ENCODE measurements around the gene LRRC4C.
"Not testable (repeated sequence)": the region's sequence is repeated elsewhere in the genome, so short reads cannot be mapped to it uniquely, and the experiment has no call there.

The LRRC4C gene

DNA sequence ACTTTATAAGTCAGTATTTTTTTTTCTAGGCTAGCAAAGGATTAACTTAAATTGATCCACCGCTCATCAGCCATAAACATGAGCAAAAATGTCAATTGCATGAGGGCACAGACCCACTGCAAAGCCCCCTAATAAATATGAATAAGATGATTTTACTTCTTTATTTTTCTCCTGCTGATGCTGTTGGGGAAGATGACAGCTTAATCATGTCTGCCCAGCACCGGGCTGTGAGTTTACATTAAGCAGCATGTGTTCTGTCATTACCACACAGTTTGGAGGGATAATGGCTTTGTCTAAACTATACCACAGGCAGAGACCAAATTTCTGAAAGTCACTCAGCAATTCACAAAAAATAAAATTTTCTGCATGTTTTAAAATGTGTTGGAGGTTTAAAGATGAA, 346.3 kb downstream of the LRRC4C start:
- no peak for DNase-seq

DNA sequence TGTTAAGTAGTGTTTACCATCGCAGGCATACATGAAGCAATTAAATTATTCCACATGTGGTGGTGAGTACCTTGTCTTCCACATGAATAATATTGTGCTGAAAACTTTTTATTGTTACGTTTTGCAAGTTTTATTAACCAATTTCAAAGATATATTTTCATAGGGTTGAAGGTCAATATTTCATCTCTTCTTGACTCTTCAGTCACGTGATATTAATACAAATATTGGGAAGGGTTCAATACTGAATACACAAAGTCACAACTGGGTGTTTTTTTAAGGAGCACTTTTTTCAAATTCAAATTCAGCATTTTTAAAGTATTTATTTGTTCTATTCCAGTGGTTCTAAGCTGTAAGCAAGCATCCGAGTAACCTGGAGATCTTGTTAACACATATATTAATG, 348.9 kb downstream of the LRRC4C start:
- no peak for DNase-seq

GRCh38 chr11:41102471-41102870, 357.0 kb downstream of the LRRC4C start:
- no peak for DNase-seq

DNA sequence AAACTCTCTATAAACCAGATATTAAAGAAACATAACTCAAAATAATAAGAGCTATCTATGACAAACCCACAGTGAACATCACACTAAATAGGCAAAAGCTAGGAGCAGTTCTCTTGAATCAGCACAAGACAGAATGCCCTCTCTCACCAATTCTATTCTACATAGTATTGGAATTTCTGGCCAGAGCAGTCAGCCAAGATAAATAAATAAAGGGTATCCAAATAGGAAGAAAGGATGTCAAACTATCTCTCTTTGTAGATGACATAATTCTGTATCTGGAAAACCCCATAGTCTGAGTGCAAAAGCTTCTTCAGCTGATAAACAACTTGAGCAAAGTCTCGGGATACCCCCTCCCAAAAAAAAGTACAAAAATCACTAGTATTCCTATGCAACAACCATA, 359.8 kb downstream of the LRRC4C start:
- DNase-seq, result no peak

GRCh38 chr11:41085123-41085522, 374.3 kb downstream of the LRRC4C start:
- no peak for DNase-seq

DNA sequence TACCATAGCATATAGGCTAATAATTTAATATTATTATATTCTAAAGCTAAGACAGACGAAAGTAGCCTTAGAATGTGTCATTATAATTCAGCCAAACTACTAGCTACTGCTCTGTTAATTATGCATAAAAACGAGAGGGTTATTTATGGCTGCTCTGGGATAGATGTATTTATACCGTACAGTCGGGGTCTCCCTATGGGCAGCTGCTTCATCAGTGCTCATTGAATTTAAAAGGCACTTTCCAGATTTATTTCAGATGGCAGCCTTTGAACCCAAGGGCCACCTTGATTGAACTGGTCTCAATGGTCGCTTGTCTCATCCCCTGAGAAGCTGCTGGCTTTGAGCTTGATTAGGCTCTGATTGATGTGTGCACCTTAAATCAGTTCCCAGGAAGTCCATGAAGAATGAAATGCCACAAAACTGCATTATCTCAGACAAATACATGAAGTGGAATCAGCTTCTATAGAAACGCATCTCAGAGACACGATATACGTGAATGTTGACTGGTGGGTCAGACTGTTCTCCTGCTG, 377.6 kb downstream of the LRRC4C start:
- DNase-seq, result no peak

DNA sequence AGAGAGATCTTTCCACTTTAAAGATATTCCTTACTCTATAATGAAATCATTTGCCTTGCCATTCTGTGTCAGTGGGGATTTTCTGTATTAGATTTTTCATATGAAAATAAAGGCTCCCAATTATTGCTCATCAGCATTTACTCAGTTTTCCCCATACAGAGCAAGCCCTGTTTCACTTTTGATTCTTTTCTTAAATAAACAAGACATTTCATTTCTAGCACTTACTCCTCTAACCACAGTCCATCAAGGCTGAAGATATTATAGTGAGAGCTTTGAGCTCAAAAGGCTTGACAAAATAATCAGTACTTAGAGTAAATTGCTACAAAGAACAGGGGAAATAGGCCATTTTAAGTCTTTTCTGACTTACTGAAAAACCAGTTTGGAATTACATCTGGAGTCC, 385.1 kb downstream of the LRRC4C start:
- no peak for DNase-seq

DNA sequence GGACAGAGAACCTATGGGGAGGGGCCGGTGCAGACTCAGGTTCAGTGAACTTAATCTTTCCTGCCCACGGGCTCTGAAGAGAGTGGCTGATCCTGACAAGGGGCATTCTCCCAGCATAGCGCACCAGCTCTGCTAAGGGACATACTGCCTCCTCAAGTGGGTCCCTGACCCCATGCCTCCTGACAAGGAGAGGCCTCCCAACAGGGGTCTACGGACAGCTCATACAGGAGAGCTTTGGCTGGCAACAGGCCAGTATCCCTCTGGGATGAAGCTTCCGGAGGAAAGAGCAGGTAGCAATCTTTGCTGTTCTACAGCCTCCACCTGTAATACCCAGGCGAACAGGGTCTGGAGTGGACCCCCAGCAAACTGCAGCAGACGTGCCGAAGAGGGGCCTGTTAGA, 394.0 kb downstream of the LRRC4C start:
- DNase-seq, result no peak

DNA sequence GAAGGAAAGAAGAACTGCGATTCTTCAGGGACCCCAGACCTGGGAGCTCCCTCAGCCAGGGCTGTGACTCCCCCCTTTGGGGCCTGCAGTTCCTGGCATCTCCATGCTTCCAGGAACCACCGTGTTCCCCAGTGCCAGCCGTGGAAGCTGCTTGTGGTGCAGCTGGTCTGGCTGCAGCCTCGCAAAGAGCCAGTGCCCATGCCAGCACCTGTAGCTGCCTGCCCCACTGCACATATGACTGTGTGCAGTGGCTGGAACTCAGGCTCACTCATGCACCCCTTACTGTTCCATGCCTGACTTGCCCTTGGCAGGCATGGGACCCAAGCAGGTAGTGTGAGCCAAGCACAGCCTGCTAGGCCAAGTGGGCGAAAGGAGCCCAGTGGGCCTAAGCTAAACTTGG, 401.3 kb downstream of the LRRC4C start:
- no peak for DNase-seq

DNA sequence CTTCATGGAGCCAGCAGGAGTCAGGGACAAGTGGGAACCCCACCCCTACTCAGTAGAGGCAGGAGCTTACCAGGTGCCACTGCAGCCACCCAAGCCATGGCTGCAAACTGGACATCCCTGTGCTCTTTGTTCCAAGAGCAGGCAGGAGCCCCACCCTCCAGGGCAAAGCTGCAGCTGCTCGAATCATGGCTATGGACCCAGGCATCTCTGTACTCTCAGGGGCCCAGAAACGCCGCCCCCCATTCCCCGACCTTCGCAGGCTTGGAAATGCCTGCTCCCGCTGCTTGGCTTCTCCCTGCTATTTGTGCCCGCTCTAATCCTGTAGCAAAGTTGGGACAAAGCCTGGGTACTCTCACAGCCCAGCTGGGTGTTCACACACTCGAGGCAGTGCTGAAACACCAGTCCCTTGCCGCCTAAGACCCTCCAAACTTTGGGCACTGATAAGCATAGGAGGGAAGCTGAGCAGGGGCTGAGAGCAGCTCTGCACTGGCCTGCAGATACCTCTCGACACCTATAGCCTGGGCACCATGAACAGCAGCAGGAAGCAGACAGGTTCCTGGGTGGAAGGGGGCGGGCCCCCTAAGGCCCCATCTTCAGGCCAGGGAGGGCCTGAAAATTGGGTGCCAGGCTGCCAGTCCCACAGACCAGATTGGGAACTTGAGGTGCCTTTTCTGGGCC, 402.4 kb downstream of the LRRC4C start:
- no peak for DNase-seq

DNA sequence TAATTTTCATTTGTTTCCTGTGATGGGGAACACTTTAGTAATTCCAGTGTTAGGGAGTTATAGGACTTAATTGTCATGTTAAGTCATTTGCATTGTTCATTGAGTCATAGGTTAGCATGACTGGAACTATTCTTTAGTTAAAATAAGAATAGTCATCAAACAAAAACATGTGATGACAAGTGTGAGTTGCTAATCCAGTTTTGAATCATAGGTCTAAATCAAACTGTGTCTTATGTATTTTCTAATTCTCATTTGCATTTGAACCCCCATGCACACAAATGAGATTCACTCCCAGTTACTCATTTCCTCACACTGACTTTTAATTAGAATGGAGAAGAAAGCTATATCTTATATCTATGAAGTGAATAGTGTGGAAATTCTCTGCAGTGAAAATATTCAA, 405.6 kb downstream of the LRRC4C start:
- no peak for DNase-seq

GRCh38 chr11:41051919-41052635, 407.4 kb downstream of the LRRC4C start:
- no peak for DNase-seq

- DNase-seq, result no peak
These were observed 408.7 kb downstream of the LRRC4C start for GRCh38 chr11:41050791-41051190.

GRCh38 chr11:41047229-41047628, 412.2 kb downstream of the LRRC4C start:
- DNase-seq, result no peak

DNA sequence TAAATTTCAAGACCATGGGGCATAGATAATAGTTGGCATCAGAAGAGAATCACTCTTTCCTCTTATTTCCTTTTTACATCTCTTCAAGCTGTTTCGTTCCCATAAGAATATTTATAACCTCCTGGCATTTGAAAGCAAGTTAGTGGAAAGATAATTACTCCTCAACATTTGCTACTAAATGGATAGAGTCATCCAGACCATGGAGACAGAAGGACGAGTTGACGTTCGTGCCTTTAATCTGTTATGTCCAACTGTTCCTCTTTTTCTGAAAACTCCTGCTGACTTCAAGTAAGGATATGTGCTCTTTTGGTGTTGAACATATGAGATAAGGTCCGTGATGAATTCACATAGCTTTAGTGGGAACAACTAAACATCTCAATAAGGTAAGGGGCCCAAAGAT, 414.2 kb downstream of the LRRC4C start:
- no peak for DNase-seq

GRCh38 chr11:41044747-41045146, 414.7 kb downstream of the LRRC4C start:
- no peak for DNase-seq

GRCh38 chr11:41042688-41043087, 416.8 kb downstream of the LRRC4C start:
- no peak for DNase-seq

- no peak for DNase-seq
These were observed 419.0 kb downstream of the LRRC4C start for GRCh38 chr11:41040474-41040873.

- no peak for DNase-seq
These were observed 419.9 kb downstream of the LRRC4C start for GRCh38 chr11:41039592-41039991.

- DNase-seq, result no peak
These were observed 427.8 kb downstream of the LRRC4C start for GRCh38 chr11:41031551-41032060.

DNA sequence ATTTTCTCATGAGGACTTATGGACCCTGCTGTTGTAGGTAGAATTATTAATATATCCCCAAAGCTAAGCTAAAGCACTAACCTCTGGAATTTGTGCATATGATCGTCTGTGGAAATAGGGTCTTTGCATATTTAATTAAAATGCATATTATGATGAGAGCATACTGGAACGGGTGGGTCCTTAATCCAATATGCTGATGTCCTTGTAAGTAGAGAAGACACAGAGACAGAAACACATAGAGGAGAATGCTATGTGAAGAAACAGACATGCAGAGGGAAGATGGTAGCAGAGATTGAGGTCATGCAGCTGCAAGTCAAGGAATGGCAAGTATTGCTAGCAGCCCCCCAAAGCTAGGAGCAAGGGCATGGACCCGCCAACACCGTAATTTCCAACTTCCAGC, 439.2 kb downstream of the LRRC4C start:
- no peak for DNase-seq

GRCh38 chr11:41019666-41020065, 439.8 kb downstream of the LRRC4C start:
- DNase-seq, result not testable (repeated sequence)

DNA sequence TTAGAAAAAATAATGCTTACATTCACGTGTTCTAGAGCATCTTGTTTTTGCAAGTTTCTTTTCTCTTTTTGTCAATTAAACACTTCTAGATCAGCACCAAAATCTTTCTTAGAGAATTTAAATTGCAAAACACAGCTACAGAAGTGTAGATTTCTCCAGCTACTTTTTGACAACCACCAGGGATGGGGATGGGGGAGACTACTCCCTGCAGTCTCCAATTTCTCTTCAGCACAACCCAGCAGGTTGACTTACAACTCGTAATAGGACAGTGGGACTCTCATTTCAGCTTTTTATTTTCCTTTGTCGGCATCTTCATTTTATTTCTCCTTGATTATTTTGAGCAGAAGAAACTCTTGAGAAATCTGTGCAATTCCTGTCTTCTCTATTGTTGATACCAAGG, 441.2 kb downstream of the LRRC4C start:
- no peak for DNase-seq

DNA sequence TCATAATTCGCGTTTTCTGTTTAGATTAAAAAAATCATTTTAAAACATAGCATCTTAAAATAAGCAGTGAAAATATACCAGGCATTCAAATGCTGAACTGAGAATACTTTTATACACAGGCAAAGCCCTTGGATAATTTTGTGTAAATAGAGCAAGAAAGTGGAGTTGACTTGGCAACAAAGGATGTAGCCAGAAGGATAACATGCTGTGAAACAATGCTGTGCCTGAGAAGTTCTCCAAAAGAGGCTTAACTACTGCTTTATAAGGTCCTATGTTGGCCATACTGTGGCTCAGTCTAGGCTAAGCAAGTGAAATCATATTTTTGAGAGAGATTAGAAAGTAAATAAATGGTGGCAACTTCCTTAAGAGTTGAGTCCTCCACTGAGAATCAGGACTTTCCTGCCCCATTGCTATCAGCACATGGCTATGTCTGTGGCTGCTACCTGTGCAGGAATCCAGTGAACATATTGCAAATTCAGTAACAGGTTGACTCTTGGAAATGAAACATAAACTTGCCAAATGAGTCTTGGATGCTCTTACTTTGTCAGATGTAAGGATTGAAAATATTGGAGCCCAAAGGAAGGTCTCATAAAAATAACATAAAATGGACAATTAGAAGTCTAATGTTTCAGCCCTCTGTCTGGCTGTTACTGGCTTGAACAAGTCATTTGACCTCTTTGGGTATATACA, 448.9 kb downstream of the LRRC4C start:
- DNase-seq, result no peak
